ENCODE results near the gene MS4A6A.
"Not testable (repeated sequence)": the region's sequence is repeated elsewhere in the genome, so short reads cannot be mapped to it uniquely, and the experiment has no call there.

Gene MS4A6A

GRCh38 chr11:60182541-60183330 is at the start of gene MS4A6A:
Gene MS4A6A (minus strand): TSS chr11:60183083. CDS start chr11:60181727, 1,356 bp downstream.
- no peak for DNase-seq

GRCh38 chr11:60230681-60231080 is 47.8 kb upstream of the MS4A6A start:
- DNase-seq: no peak

GRCh38 chr11:60222141-60222540 is 39.3 kb upstream of the MS4A6A start:
- no peak for DNase-seq

- no peak for DNase-seq
Observed at GRCh38 chr11:60221692-60222091, 38.8 kb upstream of the MS4A6A start.

- no peak for DNase-seq
Observed at GRCh38 chr11:60221181-60221580, 38.3 kb upstream of the MS4A6A start.

- no peak for DNase-seq
Observed at GRCh38 chr11:60214386-60214785, 31.5 kb upstream of the MS4A6A start.

GRCh38 chr11:60211206-60211605 is 28.3 kb upstream of the MS4A6A start:
- no peak for DNase-seq

- no peak for DNase-seq
Observed at GRCh38 chr11:60209977-60210376, 27.1 kb upstream of the MS4A6A start.

GRCh38 chr11:60208951-60209350 is 26.1 kb upstream of the MS4A6A start:
- DNase-seq: no peak

GRCh38 chr11:60208146-60208895 is 25.4 kb upstream of the MS4A6A start:
- DNase-seq: no peak

- DNase-seq: no peak
Observed at GRCh38 chr11:60206616-60207015, 23.7 kb upstream of the MS4A6A start.

GRCh38 chr11:60204922-60205321 is 22.0 kb upstream of the MS4A6A start:
- no peak for DNase-seq

GRCh38 chr11:60201334-60201733 is 18.5 kb upstream of the MS4A6A start:
- not testable (repeated sequence) for DNase-seq

- no peak for DNase-seq
Observed at GRCh38 chr11:60197442-60197841, 14.6 kb upstream of the MS4A6A start.

GRCh38 chr11:60195923-60196368 is 13.1 kb upstream of the MS4A6A start:
- no peak for DNase-seq

GRCh38 chr11:60194511-60194910 is 11.6 kb upstream of the MS4A6A start:
- no peak for DNase-seq

GRCh38 chr11:60193687-60194433 is 11.0 kb upstream of the MS4A6A start:
- no peak for DNase-seq

GRCh38 chr11:60192564-60192963 is 9.7 kb upstream of the MS4A6A start:
- DNase-seq: not testable (repeated sequence)

- not testable (repeated sequence) for DNase-seq
Observed at GRCh38 chr11:60188481-60188880, 5.6 kb upstream of the MS4A6A start.

GRCh38 chr11:60186128-60186527 is 3.2 kb upstream of the MS4A6A start:
- not testable (repeated sequence) for DNase-seq

- not testable (repeated sequence) for DNase-seq
Observed at GRCh38 chr11:60185512-60185827, 2.6 kb upstream of the MS4A6A start.

GRCh38 chr11:60184824-60185511 is 2.1 kb upstream of the MS4A6A start:
- DNase-seq: no peak
